H1 (cell line): ENCODE measurements around the gene GRM8.

Experiments used
- ATF3 ChIP-seq: IDR thresholded peaks from 2 replicates; pipeline ENCODE4 v1.6.1; 2011; ENCODE audit warnings: low read depth, mild to moderate bottlenecking, low read length; ENCODE audit not compliant: insufficient read depth
- BRCA1 ChIP-seq: IDR thresholded peaks from 2 replicates; pipeline ENCODE4 v1.6.1; 2012; ENCODE audit warnings: low read depth, low read length, improper control_type of control experiment
- CEBPB ChIP-seq: IDR thresholded peaks from 2 replicates; pipeline ENCODE4 v1.6.1; 2012; ENCODE audit warnings: low read depth, low read length
- CHD2 ChIP-seq: IDR thresholded peaks from 2 replicates; pipeline ENCODE4 v1.6.1; 2012; ENCODE audit warnings: low read length, improper control_type of control experiment
- CTCF ChIP-seq, 3 experiments: IDR thresholded peaks; 1 replicate in 2 of 3; 2 replicates in 1 of 3; pipeline versions ENCODE4 v1.5.1 to v1.6.1; 2011; ENCODE audit warnings: low read length in 3 of 3, mild to moderate bottlenecking in 3 of 3, inconsistent platforms in 2 of 3, low read depth in 1 of 3, moderate library complexity in 1 of 3; ENCODE audit not compliant: insufficient read depth in 1 of 3; ENCODE audit errors: control extremely low read depth in 1 of 3
- E2F6 ChIP-seq: IDR thresholded peaks from 2 replicates; pipeline ENCODE4 v1.6.1; 2012; ENCODE audit warnings: inconsistent platforms
- GABPA ChIP-seq: IDR thresholded peaks from 2 replicates; pipeline ENCODE4 v1.6.1; 2011; ENCODE audit warnings: mild to moderate bottlenecking, low read length, moderate library complexity, borderline replicate concordance; ENCODE audit not compliant: insufficient read depth
- JUN ChIP-seq: IDR thresholded peaks from 2 replicates; pipeline ENCODE4 v1.6.1; 2011; ENCODE audit warnings: low read depth, mild to moderate bottlenecking, improper control_type of control experiment, low read length
- KDM1A ChIP-seq: fragments of 200-600, 300-600 bp; sonication (generic); IDR thresholded peaks from 2 replicates; pipeline ENCODE4 v1.7.1; 2016; ENCODE audit warnings: mild to moderate bottlenecking, low read length, borderline replicate concordance
- POLR2A ChIP-seq, 2 experiments: IDR thresholded peaks; 1 replicate in 1 of 2; 2 replicates in 1 of 2; pipeline ENCODE4 v1.6.1; 2011; ENCODE audit warnings: low read depth in 2 of 2, low read length in 2 of 2, mild to moderate bottlenecking in 2 of 2; ENCODE audit errors: control extremely low read depth in 1 of 2
- TEAD4 ChIP-seq: IDR thresholded peaks from 2 replicates; pipeline ENCODE4 v1.6.1; 2012; ENCODE audit warnings: low read depth, low read length, inconsistent platforms, mixed read lengths
- USF2 ChIP-seq: IDR thresholded peaks from 2 replicates; pipeline ENCODE4 v1.6.1; 2011; ENCODE audit warnings: low read length, improper control_type of control experiment

GRCh38 chr7:126699707-126700106 lies 553.0 kb downstream of the GRM8 start:
- TF ChIP-seq POLR2A (IDR thresholded peaks at IDR 0.05; ENCODE audit: control extremely low read depth in 1 of 2, low read depth in 2 of 2, low read length in 2 of 2) (no peak), BRCA1 (no peak), CTCF (IDR thresholded peaks at IDR 0.05; ENCODE audit: control extremely low read depth in 1 of 3, insufficient read depth in 1 of 3, low read depth in 1 of 3, low read length in 3 of 3) (no peak), JUN (no peak), CHD2 (no peak), USF2 (no peak), ATF3 (no peak), E2F6 (no peak), CEBPB (no peak), KDM1A (no peak), TEAD4 (no peak), GABPA (no peak)
